Stimulated activated memory B cell treated with anti-CD40 and anti-IgM and Interleukin-4, amounts not matched to agents 10 μg/mL and 1 μg/mL and 100 μg/mL, for 72 hours (primary cell): Measurements from ENCODE around the gene SLC5A3.

ENCODE experiments used
- ATAC-seq: fragments of 150-1000 bp; cut with Tn5 transposase; 2 replicates; pipeline ENCODE4 v1.10.0; 2021
- H3K27ac Mint-ChIP-seq: one replicate; pipeline ENCODE4 v1.8.0; 2022; ENCODE audit warnings: mild to moderate bottlenecking, mixed read lengths
- H3K27me3 Mint-ChIP-seq: one replicate; pipeline ENCODE4 v1.8.0; 2022; ENCODE audit warnings: mixed read lengths
- H3K36me3 Mint-ChIP-seq: one replicate; pipeline ENCODE4 v1.8.0; 2022; ENCODE audit warnings: mixed read lengths
- H3K4me1 Mint-ChIP-seq: one replicate; pipeline ENCODE4 v1.8.0; 2022; ENCODE audit warnings: mixed read lengths
- H3K4me3 Mint-ChIP-seq: one replicate; pipeline ENCODE4 v1.8.0; 2022; ENCODE audit warnings: mild to moderate bottlenecking, moderate library complexity, mixed read lengths
- H3K9me3 Mint-ChIP-seq: one replicate; pipeline ENCODE4 v1.8.0; 2022; ENCODE audit warnings: mixed read lengths

The SLC5A3 gene

DNA sequence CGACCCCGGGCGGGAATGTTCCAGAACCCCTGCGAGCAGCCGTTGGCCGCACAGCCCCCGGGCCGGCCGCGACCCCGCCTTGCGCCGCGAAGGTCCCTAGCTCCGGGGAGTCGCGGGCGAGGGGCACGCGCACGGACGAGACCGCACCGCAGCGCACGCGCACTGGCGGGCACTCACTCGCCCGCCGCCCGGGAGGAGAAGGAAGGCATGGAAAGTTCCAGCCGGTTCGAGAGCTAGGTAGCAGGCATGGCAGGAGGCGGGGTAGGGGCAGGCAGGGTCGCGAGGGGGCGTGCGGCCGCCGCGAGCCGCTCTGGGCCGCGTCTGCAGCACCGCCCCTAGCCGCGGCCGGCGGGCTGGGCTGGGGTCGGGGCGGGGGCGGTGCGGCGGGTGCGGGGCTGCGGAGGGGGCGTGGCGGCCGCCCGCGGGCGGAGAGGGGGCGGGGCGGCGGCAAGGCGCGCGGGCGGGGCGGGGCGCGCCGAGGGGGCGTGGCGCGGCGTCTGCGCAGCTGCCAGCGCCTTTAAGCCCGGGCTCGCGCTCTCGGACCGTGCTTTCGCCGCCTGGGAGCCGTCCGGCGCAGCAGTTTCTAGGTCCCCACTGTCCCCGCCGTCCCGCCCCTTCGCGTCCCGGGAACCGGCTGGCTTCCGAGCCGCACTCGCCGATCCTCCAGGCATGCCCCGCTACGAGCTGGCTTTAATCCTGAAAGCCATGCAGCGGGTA, at the start of gene SLC5A3, which contains the start of gene MRPS6:
SLC5A3 (plus strand) TSS at position 547 of the 717 bp plus-strand sequence. CDS start 21,621 bp downstream, outside the sequence.
MRPS6 (plus strand) TSS at position 547 of the 717 bp plus-strand sequence; CDS start at position 670, 123 bp downstream.
- H3K27me3 Mint-ChIP-seq, result no peaks in the 10 kb centered on the region
- peak within 1 kb of the TSS; percentile 89 for H3K27ac Mint-ChIP-seq
- peaks cover 46% of the 10 kb centered on the region for H3K4me1 Mint-ChIP-seq
- peak within 1 kb of the TSS; percentile 92 for H3K4me3 Mint-ChIP-seq
- no peaks in the 10 kb centered on the region for H3K9me3 Mint-ChIP-seq
- ATAC-seq, result peak; percentile 92
- H3K36me3 Mint-ChIP-seq, result peaks cover 14% of the 10 kb centered on the region

- peaks cover 23% of the 10 kb centered on the region for H3K4me1 Mint-ChIP-seq
- no peak overlapping the region for H3K27ac Mint-ChIP-seq
- H3K36me3 Mint-ChIP-seq, result no peaks in the 10 kb centered on the region
- peaks cover 2% of the 10 kb centered on the region for H3K9me3 Mint-ChIP-seq
- no peaks in the 10 kb centered on the region for H3K27me3 Mint-ChIP-seq
- ATAC-seq, result no peak
- H3K4me3 Mint-ChIP-seq, result no peak overlapping the region
These were observed 49.5 kb upstream of the SLC5A3 start for GRCh38 chr21:34023691-34024373.

DNA sequence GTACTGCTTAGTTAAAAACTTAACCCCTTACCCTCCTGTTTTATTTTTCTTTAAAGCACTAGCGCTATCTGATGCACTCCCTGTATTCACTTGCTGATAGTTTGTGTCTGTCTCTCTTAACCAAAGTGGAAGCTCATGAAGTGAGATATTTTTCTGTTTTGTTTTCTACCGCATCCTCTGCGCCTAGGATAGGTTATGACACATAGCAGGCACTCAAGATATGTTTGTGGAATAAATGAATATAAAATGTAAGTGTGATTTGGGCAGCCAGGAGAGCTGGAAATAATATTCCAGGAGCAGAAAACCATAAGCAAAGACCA, 49.0 kb upstream of the SLC5A3 start:
- no peaks in the 10 kb centered on the region for H3K36me3 Mint-ChIP-seq
- no peaks in the 10 kb centered on the region for H3K27me3 Mint-ChIP-seq

GRCh38 chr21:34027721-34028461, 45.5 kb upstream of the SLC5A3 start:
- no peak overlapping the region for H3K27ac Mint-ChIP-seq
- H3K4me3 Mint-ChIP-seq, result no peak overlapping the region
- no peaks in the 10 kb centered on the region for H3K36me3 Mint-ChIP-seq
- peaks cover 2% of the 10 kb centered on the region for H3K9me3 Mint-ChIP-seq
- no peak for ATAC-seq
- no peaks in the 10 kb centered on the region for H3K27me3 Mint-ChIP-seq
- H3K4me1 Mint-ChIP-seq, result peaks cover 16% of the 10 kb centered on the region

More for the DNA sequence above, 49.0 kb upstream of the SLC5A3 start:
- H3K27ac Mint-ChIP-seq, result no peak overlapping the region
- no peak overlapping the region for H3K4me3 Mint-ChIP-seq
- H3K9me3 Mint-ChIP-seq, result no peaks in the 10 kb centered on the region
- peaks cover 18% of the 10 kb centered on the region for H3K4me1 Mint-ChIP-seq
- ATAC-seq, result no peak

DNA sequence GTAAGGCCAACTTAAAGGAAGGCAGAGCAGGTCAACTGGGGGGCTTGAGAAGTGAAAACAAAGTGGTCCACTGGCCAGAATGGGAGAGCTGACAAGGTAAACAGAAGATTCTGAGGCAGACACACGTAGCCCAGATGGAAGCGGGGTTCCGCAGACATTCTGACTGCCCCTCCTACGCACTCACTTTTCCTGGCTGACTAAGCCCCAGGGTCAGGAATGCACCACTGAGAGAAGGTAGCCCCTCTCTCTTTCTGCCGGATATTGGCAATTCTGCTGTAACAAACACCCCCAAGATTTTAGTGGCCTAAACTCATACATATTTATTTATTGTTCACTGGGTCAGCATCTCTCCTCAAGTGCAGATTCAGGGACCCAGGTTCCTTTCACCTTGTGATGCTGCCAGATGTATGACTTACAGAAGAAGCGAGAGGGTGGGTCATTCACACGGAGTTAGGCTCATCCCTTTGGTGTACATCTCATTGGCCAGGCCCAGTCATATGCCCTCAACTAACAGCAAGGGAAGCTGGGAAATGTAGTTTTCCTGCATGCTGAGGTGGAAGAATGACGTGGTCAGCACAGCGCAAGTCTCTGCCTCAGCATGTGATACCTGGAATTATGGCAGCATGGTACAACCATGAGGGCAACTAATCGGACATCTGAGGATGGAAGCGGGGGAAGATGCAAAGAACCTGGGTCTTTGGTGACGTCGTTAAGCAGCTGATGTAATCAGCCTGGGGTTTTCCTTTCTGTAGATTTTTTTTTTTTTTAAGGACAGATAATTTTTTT, 43.4 kb upstream of the SLC5A3 start:
- Mint-ChIP-seq H3K4me1 (peaks cover 16% of the 10 kb centered on the region), H3K27ac (no peak overlapping the region), H3K9me3 (peaks cover 2% of the 10 kb centered on the region), H3K27me3 (no peaks in the 10 kb centered on the region), H3K4me3 (peak overlapping the region; percentile 72), H3K36me3 (no peaks in the 10 kb centered on the region)
- ATAC-seq, result peak; percentile 97

GRCh38 chr21:34031835-34032370, 41.5 kb upstream of the SLC5A3 start:
- H3K9me3 Mint-ChIP-seq, result peaks cover 7% of the 10 kb centered on the region
- H3K4me3 Mint-ChIP-seq, result no peak overlapping the region
- H3K36me3 Mint-ChIP-seq, result no peaks in the 10 kb centered on the region
- no peak for ATAC-seq
- H3K27me3 Mint-ChIP-seq, result peaks cover 8% of the 10 kb centered on the region
- H3K27ac Mint-ChIP-seq, result no peak overlapping the region
- peaks cover 16% of the 10 kb centered on the region for H3K4me1 Mint-ChIP-seq

GRCh38 chr21:34034369-34035014, 38.9 kb upstream of the SLC5A3 start:
- no peak for ATAC-seq
- peaks cover 8% of the 10 kb centered on the region for H3K27me3 Mint-ChIP-seq
- no peak overlapping the region for H3K27ac Mint-ChIP-seq
- peaks cover 7% of the 10 kb centered on the region for H3K9me3 Mint-ChIP-seq
- no peak overlapping the region for H3K4me3 Mint-ChIP-seq
- H3K36me3 Mint-ChIP-seq, result no peaks in the 10 kb centered on the region
- H3K4me1 Mint-ChIP-seq, result peaks cover 16% of the 10 kb centered on the region

DNA sequence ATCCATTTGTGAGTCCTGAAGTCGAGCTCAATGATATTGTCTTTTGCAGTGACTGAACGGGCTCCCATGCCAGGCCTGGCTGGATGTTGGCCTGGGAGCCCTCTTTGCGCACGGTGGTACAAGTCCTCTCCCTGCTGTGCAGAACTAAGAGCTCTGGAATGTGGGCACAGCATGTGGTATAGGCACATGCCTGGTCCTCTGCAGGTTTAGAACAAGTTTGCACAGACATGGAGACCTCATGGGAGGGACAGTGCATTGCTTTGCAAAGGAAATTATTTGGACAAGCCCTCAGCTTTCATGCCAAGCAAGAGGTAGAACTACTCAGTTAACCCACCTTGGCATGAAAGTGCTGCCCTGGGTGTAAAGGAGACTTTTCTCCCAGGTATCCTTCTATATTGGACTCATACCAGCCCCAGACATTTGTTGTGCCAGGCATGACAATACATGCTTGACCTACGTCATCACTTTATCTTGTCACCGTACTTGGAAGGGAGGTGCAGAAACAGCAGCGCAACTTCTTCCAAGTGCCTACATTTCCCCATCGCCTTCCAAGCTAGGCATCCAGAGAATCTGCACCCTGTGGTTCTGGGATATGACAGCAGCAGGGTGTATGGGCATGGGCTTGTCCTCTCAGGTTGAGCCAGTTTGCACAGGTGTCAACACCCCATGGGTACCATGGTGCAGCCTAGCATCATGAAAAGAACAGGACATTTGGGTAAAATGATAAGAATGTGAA, 37.6 kb upstream of the SLC5A3 start:
- Mint-ChIP-seq H3K4me1 (peaks cover 10% of the 10 kb centered on the region), H3K4me3 (no peak overlapping the region), H3K27me3 (peaks cover 8% of the 10 kb centered on the region), H3K27ac (no peak overlapping the region), H3K9me3 (peaks cover 5% of the 10 kb centered on the region), H3K36me3 (no peaks in the 10 kb centered on the region)
- ATAC-seq, result no peak

DNA sequence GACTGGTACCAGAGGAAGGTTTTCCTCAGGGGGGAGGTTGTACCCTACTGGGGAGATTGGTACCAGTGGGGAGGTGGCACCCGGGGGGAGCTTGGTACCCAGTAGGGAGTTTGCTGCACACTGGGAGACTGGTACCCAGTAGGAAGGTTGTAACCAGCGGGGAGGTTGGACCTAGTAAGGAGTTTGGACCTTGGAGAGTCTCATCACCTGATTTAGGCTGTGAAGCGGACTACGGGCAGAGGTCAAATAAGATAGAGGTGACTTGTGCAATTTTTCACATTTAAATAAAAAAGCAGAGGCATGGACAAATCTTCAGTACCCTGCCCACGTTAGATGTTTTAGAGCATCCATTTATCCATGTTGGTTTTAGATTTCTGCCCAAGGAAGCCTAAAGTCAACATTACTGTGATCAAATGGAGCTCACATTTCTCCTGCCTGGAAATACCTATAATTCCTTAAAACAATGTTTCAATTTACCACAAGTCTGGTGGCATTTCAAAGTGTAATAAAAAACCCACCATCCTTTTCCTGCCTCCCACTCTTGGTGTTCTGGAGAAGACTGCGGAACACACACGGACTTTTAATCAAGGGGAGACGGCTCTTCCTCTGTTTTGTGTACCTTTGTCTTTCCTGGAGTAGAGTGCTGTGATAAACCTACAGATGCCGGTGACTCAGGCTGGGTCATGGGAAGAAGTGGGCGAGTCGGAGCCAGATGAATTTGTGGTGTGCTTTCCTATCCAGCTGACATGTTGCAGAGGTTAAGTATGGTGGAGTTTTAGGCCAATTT, 36.2 kb upstream of the SLC5A3 start:
- ATAC-seq, result no peak

GRCh38 chr21:34039678-34040382, 33.5 kb upstream of the SLC5A3 start:
- Mint-ChIP-seq H3K9me3 (peaks cover 5% of the 10 kb centered on the region), H3K36me3 (no peaks in the 10 kb centered on the region), H3K27ac (no peak overlapping the region), H3K27me3 (peaks cover 8% of the 10 kb centered on the region), H3K4me1 (no peaks in the 10 kb centered on the region), H3K4me3 (no peak overlapping the region)
- no peak for ATAC-seq

More for the DNA sequence above, 36.2 kb upstream of the SLC5A3 start:
- H3K9me3 Mint-ChIP-seq, result peaks cover 5% of the 10 kb centered on the region
- H3K36me3 Mint-ChIP-seq, result no peaks in the 10 kb centered on the region
- no peak overlapping the region for H3K27ac Mint-ChIP-seq
- no peak overlapping the region for H3K4me3 Mint-ChIP-seq
- H3K4me1 Mint-ChIP-seq, result no peaks in the 10 kb centered on the region
- H3K27me3 Mint-ChIP-seq, result peaks cover 8% of the 10 kb centered on the region

- H3K27me3 Mint-ChIP-seq, result no peaks in the 10 kb centered on the region
- no peak overlapping the region for H3K27ac Mint-ChIP-seq
- ATAC-seq, result no peak
- no peaks in the 10 kb centered on the region for H3K36me3 Mint-ChIP-seq
- peaks cover 14% of the 10 kb centered on the region for H3K4me1 Mint-ChIP-seq
- H3K4me3 Mint-ChIP-seq, result no peak overlapping the region
- no peaks in the 10 kb centered on the region for H3K9me3 Mint-ChIP-seq
These were observed 30.6 kb upstream of the SLC5A3 start for GRCh38 chr21:34042735-34043134.

- Mint-ChIP-seq H3K4me3 (no peak overlapping the region), H3K27me3 (no peaks in the 10 kb centered on the region), H3K4me1 (peaks cover 14% of the 10 kb centered on the region), H3K36me3 (no peaks in the 10 kb centered on the region), H3K27ac (no peak overlapping the region), H3K9me3 (no peaks in the 10 kb centered on the region)
- no peak for ATAC-seq
These were observed 30.0 kb upstream of the SLC5A3 start for GRCh38 chr21:34043333-34043732.

GRCh38 chr21:34046917-34047316, 26.5 kb upstream of the SLC5A3 start:
- no peaks in the 10 kb centered on the region for H3K9me3 Mint-ChIP-seq
- ATAC-seq, result no peak
- H3K4me1 Mint-ChIP-seq, result peaks cover 14% of the 10 kb centered on the region
- peak overlapping the region; percentile 64 for H3K27ac Mint-ChIP-seq
- H3K36me3 Mint-ChIP-seq, result no peaks in the 10 kb centered on the region
- peak overlapping the region; percentile 54 for H3K4me3 Mint-ChIP-seq
- no peaks in the 10 kb centered on the region for H3K27me3 Mint-ChIP-seq
